Ramos (cell line): ENCODE measurements around the gene KLHL29.
"Not testable (repeated sequence)": the region's sequence is repeated elsewhere in the genome, so short reads cannot be mapped to it uniquely, and the experiment has no call there.

Experiments
- in situ Hi-C: fragments of 300-500 bp; cut with MboI; formaldehyde crosslinking; loops from one replicate; pipeline ENCODE4 v1.14.3; 2022; ENCODE audit warnings: low sequenced_read_pairs; ENCODE audit not compliant: unreplicated experiment

KLHL29 gene

GRCh38 chr2:23711979-23712755 lies 327.2 kb downstream of the KLHL29 start:
- in situ Hi-C loops: no loop called here

GRCh38 chr2:23712756-23713151 lies 327.8 kb downstream of the KLHL29 start:
- in situ Hi-C loops: no loop called here

GRCh38 chr2:23713351-23713750 lies 328.4 kb downstream of the KLHL29 start:
- in situ Hi-C loops: no loop called here

GRCh38 chr2:23718931-23719700 lies 334.1 kb downstream of the KLHL29 start:
- in situ Hi-C loops: no loop called here

GRCh38 chr2:23719716-23720115 lies 334.7 kb downstream of the KLHL29 start:
- in situ Hi-C loops: no loop called here

GRCh38 chr2:23720705-23721453 lies 335.9 kb downstream of the KLHL29 start:
- in situ Hi-C loops: no loop called here

- in situ Hi-C loops: no loop called here
Measured at GRCh38 chr2:23721454-23721826, 336.5 kb downstream of the KLHL29 start.

- in situ Hi-C loops: no loop called here
Measured at GRCh38 chr2:23722255-23722654, 337.3 kb downstream of the KLHL29 start.

GRCh38 chr2:23723029-23723428 lies 338.1 kb downstream of the KLHL29 start:
- in situ Hi-C loops: not testable (repeated sequence)

- in situ Hi-C loops: no loop called here
Measured at GRCh38 chr2:23734416-23734815, 349.4 kb downstream of the KLHL29 start.

GRCh38 chr2:23736783-23737182 lies 351.8 kb downstream of the KLHL29 start:
- in situ Hi-C loops: not testable (repeated sequence)

- in situ Hi-C loops: no loop called here
Measured at GRCh38 chr2:23745068-23745725, 360.2 kb downstream of the KLHL29 start.

GRCh38 chr2:23745726-23746105 lies 360.7 kb downstream of the KLHL29 start:
- in situ Hi-C loops: no loop called here

GRCh38 chr2:23746141-23746863 lies 361.3 kb downstream of the KLHL29 start:
- in situ Hi-C loops: no loop called here

- in situ Hi-C loops: no loop called here
Measured at GRCh38 chr2:23751747-23752265, 366.8 kb downstream of the KLHL29 start.

- in situ Hi-C loops: no loop called here
Measured at GRCh38 chr2:23753291-23754010, 368.5 kb downstream of the KLHL29 start.

- in situ Hi-C loops: no loop called here
Measured at GRCh38 chr2:23754970-23755369, 370.0 kb downstream of the KLHL29 start.

GRCh38 chr2:23756593-23757292 lies 371.8 kb downstream of the KLHL29 start:
- in situ Hi-C loops: no loop called here
